CD8-positive, alpha-beta memory T cell (primary cell): ENCODE results near the gene FRK. TPM values are rescaled to one million over a fixed set of nuclear protein-coding genes. Genes with fewer than 3 reads are reported as not detected.
"Not testable (repeated sequence)": the region's sequence is repeated elsewhere in the genome, so short reads cannot be mapped to it uniquely, and the experiment has no call there.

Experiments used
- CTCF ChIA-PET: fragments of 350-600 bp; sonication (Branson Sonifier 250); formaldehyde crosslinking; loops from one replicate; lab custom pipeline; 2021; ENCODE audit warnings: antibody characterized with exemption; lab: Charles Lee
- POLR2A ChIA-PET: fragments of 350-600 bp; sonication (Branson Sonifier 250); formaldehyde crosslinking; loops from one replicate; lab custom pipeline; 2021; ENCODE audit warnings: antibody characterized with exemption; lab: Charles Lee
- DNase-seq, 5 donors: peaks; one replicate each; pipeline versions ENCODE4 v3.0.0 to v3.0.0-alpha.2; 2020 to 2022; ENCODE audit warnings: mixed read lengths in 1 of 5
- H3K27ac ChIP-seq: one replicate; pipeline ENCODE4 v1.7.0; 2013; ENCODE audit warnings: low read depth, mild to moderate bottlenecking, low read length, moderate library complexity
- H3K27me3 ChIP-seq: 2 replicates; pipeline ENCODE4 v1.7.0; 2013; ENCODE audit warnings: low read length, mild to moderate bottlenecking; ENCODE audit not compliant: insufficient read depth, poor library complexity, severe bottlenecking
- H3K36me3 ChIP-seq: 2 replicates; pipeline ENCODE4 v1.7.0; 2013; ENCODE audit warnings: mild to moderate bottlenecking, low read length, moderate library complexity; ENCODE audit not compliant: insufficient read depth
- H3K4me1 ChIP-seq: 2 replicates; pipeline ENCODE4 v1.7.0; 2013; ENCODE audit warnings: mild to moderate bottlenecking, low read length, moderate library complexity; ENCODE audit not compliant: insufficient read depth
- H3K4me3 ChIP-seq: 2 replicates; pipeline ENCODE4 v1.7.0; 2013; ENCODE audit warnings: mild to moderate bottlenecking, low read length
- H3K9me3 ChIP-seq: 2 replicates; pipeline ENCODE4 v1.7.0; 2013; ENCODE audit warnings: mild to moderate bottlenecking, low read length
- H3K27ac Mint-ChIP-seq, 8 donors: one replicate each; pipeline ENCODE4 v1.8.0; 2020 to 2021; ENCODE audit warnings: mixed read lengths in 8 of 8, mild to moderate bottlenecking in 6 of 8, inconsistent platforms in 3 of 8, moderate library complexity in 3 of 8
- H3K27me3 Mint-ChIP-seq, 2 donors: one replicate each; pipeline ENCODE4 v1.8.0; 2020 to 2021; ENCODE audit warnings: mixed read lengths in 2 of 2, mild to moderate bottlenecking in 1 of 2, moderate library complexity in 1 of 2
- H3K36me3 Mint-ChIP-seq, 3 donors: one replicate each; pipeline ENCODE4 v1.8.0; 2020 to 2021; ENCODE audit warnings: mixed read lengths in 3 of 3, inconsistent platforms in 1 of 3, mild to moderate bottlenecking in 1 of 3
- H3K4me1 Mint-ChIP-seq, 3 donors: one replicate each; pipeline ENCODE4 v1.8.0; 2020 to 2021; ENCODE audit warnings: mixed read lengths in 3 of 3, inconsistent platforms in 1 of 3, mild to moderate bottlenecking in 1 of 3
- H3K4me3 Mint-ChIP-seq, 7 donors: one replicate each; pipeline ENCODE4 v1.8.0; 2020 to 2021; ENCODE audit warnings: mixed read lengths in 7 of 7, mild to moderate bottlenecking in 6 of 7, moderate library complexity in 4 of 7, inconsistent platforms in 2 of 7
- H3K9me3 Mint-ChIP-seq, 5 donors: one replicate each; pipeline ENCODE4 v1.8.0; 2020 to 2022; ENCODE audit warnings: mixed read lengths in 5 of 5, mild to moderate bottlenecking in 3 of 5, moderate library complexity in 2 of 5, inconsistent platforms in 1 of 5
- polyA plus RNA-seq: library from polyadenylated mRNA; unstranded; fragments of 300-500 nt; fragmentation: Illumina TruSeq; gene quantifications from one replicate; pipeline ENCODE4 v1.2.3, GENCODE V29; 2021
- total RNA-seq, 2 experiments: library from RNA; stranded (reverse); gene quantifications; one replicate each; pipeline ENCODE4 v1.2.3, GENCODE V29; 2021

Gene FRK
- total and polyA plus RNA-seq, 3 experiments from 2014 or later: 0.04 to 0.07 TPM; not detected in 1

DNA sequence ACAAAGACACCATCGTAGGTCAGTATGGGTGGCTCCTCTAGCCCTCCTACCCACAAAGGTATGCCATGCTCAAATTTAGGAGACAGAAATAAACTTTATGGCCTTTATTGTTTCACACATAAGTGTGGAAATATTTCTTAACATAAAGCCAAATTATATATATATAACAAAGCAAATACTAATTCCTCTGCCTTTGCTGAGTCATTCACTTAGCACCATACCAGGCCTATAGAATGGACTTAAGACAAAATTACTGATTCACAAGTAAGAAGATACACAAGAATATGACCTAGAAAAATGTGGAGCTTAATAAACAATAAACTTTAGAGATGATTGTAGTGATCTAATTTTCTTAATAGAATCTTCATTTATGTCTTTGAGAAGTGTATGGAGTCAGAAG is 5.2 kb downstream of the FRK start:
- Mint-ChIP-seq H3K36me3 (no peaks in the 10 kb centered on the region), H3K4me3 (no peak overlapping the region), H3K9me3 (no peaks in the 10 kb centered on the region), H3K27ac (no peak overlapping the region), H3K4me1 (no peaks in the 10 kb centered on the region), H3K27me3 (peaks cover 3 to 14% of the 10 kb centered on the region in 2 donors)
- no peak for DNase-seq
- H3K27me3 ChIP-seq: no peaks in the 10 kb centered on the region
- H3K9me3 ChIP-seq: no peaks in the 10 kb centered on the region
- H3K4me3 ChIP-seq: no peak overlapping the region
- POLR2A ChIA-PET: no interaction called here
- CTCF ChIA-PET: no interaction called here
- no peak overlapping the region for H3K27ac ChIP-seq
- H3K4me1 ChIP-seq: no peaks in the 10 kb centered on the region
- H3K36me3 ChIP-seq: no peaks in the 10 kb centered on the region

DNA sequence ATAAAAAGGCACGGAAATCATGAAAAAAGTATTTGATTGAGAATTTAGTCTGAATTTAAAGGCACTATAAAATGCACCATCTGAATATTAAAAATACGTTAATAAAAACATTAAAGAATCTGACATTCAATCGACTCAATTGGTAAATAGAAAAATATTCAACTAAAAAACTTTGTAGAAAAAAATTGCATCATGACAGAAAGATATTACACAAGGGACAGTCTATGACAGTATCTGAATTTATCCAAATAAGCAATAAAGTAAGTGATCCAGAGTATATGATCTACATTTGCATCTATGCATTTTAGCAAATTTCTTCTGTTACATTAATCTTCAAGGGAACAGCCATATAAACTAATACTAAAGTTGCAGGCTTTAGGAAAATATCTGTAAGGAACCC is 9.4 kb downstream of the FRK start:
- Histone ChIP-seq H3K36me3 (no peaks in the 10 kb centered on the region), H3K27me3 (no peaks in the 10 kb centered on the region), H3K4me3 (no peak overlapping the region), H3K27ac (no peak overlapping the region), H3K9me3 (no peaks in the 10 kb centered on the region), H3K4me1 (no peaks in the 10 kb centered on the region)
- ChIA-PET CTCF (no interaction called here), POLR2A (no interaction called here)
- H3K36me3 Mint-ChIP-seq: no peaks in the 10 kb centered on the region
- DNase-seq: no peak
- H3K27ac Mint-ChIP-seq: no peak overlapping the region
- H3K4me1 Mint-ChIP-seq: no peaks in the 10 kb centered on the region
- H3K27me3 Mint-ChIP-seq: peaks cover 2 to 14% of the 10 kb centered on the region in 2 donors
- no peak overlapping the region for H3K4me3 Mint-ChIP-seq
- H3K9me3 Mint-ChIP-seq: peaks cover 0 to under 1% (median 0%) of the 10 kb centered on the region in 5 donors

DNA sequence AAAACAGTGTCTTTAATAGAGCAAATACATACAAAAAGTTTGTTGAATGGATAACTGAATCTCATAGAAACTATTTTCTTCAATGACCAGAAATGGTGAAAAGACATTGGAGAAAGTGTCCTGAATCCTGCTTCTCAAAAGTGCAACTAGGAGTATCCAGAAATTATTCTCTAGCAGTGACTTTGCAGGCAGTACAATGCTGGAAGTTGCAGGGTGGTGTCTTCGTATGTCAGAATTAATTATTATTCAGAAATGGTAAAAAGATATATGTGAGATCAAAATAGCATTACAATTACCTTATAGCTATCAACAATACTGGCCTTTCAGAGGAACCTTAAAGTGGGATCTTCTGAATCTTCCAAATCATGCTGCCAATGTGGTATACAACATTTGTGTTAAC is 10.0 kb downstream of the FRK start:
- Mint-ChIP-seq H3K36me3 (no peaks in the 10 kb centered on the region), H3K9me3 (peaks cover 0 to 4% (median 1%) of the 10 kb centered on the region in 5 donors), H3K27ac (no peak overlapping the region), H3K27me3 (peaks cover 2 to 14% of the 10 kb centered on the region in 2 donors), H3K4me3 (no peak overlapping the region), H3K4me1 (no peaks in the 10 kb centered on the region)
- H3K36me3 ChIP-seq: no peaks in the 10 kb centered on the region
- CTCF ChIA-PET: no interaction called here
- no peak overlapping the region for H3K27ac ChIP-seq
- H3K27me3 ChIP-seq: no peaks in the 10 kb centered on the region
- no peak for DNase-seq
- H3K4me1 ChIP-seq: no peaks in the 10 kb centered on the region
- H3K4me3 ChIP-seq: no peak overlapping the region
- H3K9me3 ChIP-seq: no peaks in the 10 kb centered on the region
- POLR2A ChIA-PET: no interaction called here

DNA sequence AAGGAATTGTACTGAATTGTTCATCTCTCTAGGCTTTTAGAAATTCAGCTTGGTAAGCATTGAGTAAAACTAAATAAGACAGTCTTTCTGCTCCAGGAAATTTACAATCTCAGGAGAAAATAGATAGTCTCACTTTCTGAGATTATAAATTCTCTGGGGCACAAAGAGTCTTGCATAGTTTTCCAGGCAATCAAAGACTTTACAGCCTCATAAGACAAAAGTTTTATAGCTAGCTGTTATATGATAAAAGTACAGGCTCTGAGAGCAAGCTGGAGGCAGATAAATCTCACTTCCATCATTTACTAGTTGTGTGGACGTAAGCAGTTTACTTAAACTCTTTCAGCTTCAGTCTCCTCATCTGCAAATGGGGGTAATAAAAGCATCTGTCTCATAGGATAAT is 11.4 kb downstream of the FRK start:
- peaks cover 2 to 14% of the 10 kb centered on the region in 2 donors for H3K27me3 Mint-ChIP-seq
- H3K4me1 Mint-ChIP-seq: no peaks in the 10 kb centered on the region
- no peak overlapping the region for H3K27ac Mint-ChIP-seq
- Histone ChIP-seq H3K27me3 (no peaks in the 10 kb centered on the region), H3K27ac (no peak overlapping the region), H3K36me3 (no peaks in the 10 kb centered on the region), H3K4me3 (no peak overlapping the region), H3K4me1 (no peaks in the 10 kb centered on the region), H3K9me3 (no peaks in the 10 kb centered on the region)
- no peaks in the 10 kb centered on the region for H3K36me3 Mint-ChIP-seq
- peaks cover 0 to 7% (median 1%) of the 10 kb centered on the region in 5 donors for H3K9me3 Mint-ChIP-seq
- ChIA-PET POLR2A (no interaction called here), CTCF (no interaction called here)
- no peak for DNase-seq
- no peak overlapping the region for H3K4me3 Mint-ChIP-seq

DNA sequence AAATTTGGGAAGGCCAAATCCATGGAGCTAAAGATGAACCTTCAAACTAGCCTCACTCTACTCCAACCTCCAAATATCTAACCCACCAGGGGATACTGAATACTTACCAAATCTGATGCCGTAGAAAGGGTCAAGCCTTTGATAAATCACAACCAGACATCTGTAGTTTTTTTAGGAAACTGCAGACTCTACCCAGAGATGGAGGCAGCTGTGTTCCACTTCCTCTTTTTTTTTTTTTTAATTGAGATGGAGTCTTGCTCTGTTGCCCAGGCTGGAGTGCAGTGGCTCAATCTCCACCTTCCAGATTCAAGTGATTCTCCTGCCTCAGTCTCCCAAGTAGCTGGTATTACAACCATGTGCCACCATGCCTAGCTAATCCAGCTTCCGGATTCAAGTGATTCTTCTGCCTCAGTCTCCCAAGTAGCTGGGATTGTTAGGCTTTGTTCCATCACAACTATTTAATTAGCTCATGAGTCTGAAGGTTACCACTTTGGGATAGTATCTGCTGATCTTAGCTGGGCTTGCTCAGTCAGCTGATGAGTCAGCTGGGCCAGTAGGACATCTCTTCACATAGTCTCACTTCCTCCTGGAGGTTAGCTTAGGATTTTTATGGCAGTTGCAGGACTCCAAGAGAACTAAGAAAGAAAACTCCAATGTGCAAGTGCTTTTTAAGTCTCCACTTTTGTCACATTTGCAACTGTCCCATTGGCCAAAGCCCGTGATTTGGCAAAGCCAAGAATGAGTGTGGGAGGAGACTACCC is 13.3 kb downstream of the FRK start:
- H3K27ac ChIP-seq: no peak overlapping the region
- H3K4me1 ChIP-seq: no peaks in the 10 kb centered on the region
- H3K36me3 Mint-ChIP-seq: no peaks in the 10 kb centered on the region
- no peak overlapping the region for H3K27ac Mint-ChIP-seq
- H3K4me1 Mint-ChIP-seq: no peaks in the 10 kb centered on the region
- CTCF ChIA-PET: no interaction called here
- no peaks in the 10 kb centered on the region for H3K36me3 ChIP-seq
- H3K27me3 Mint-ChIP-seq: peaks cover 3 to 29% of the 10 kb centered on the region in 2 donors
- no peaks in the 10 kb centered on the region for H3K27me3 ChIP-seq
- peaks cover 0 to 12% (median 1%) of the 10 kb centered on the region in 5 donors for H3K9me3 Mint-ChIP-seq
- no peaks in the 10 kb centered on the region for H3K9me3 ChIP-seq
- no peak overlapping the region for H3K4me3 Mint-ChIP-seq
- no peak overlapping the region for H3K4me3 ChIP-seq
- POLR2A ChIA-PET: no interaction called here
- no peak for DNase-seq

DNA sequence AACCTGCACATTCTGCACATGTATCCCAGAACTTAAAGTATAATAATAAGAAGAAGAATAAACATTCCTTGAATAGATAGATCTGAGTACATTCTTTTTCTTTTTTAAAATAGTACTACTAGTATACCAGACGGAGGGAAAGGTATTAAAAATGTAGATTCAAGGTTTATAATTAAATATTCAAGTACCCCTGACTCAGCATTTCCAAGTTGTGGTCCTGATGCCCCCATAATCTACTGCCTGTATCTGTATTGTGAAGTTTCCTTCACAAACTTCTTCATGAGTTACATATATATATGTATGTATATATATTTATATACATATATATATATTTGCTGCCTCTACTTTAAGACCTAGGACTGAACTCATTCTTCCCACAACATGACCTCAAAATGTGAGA is 14.0 kb downstream of the FRK start:
- DNase-seq: no peak
- peaks cover 0 to 12% (median 1%) of the 10 kb centered on the region in 5 donors for H3K9me3 Mint-ChIP-seq
- ChIA-PET CTCF (no interaction called here), POLR2A (no interaction called here)
- Histone ChIP-seq H3K36me3 (no peaks in the 10 kb centered on the region), H3K27me3 (no peaks in the 10 kb centered on the region), H3K9me3 (no peaks in the 10 kb centered on the region), H3K4me3 (no peak overlapping the region), H3K27ac (no peak overlapping the region), H3K4me1 (no peaks in the 10 kb centered on the region)
- no peaks in the 10 kb centered on the region for H3K36me3 Mint-ChIP-seq
- no peak overlapping the region for H3K4me3 Mint-ChIP-seq
- no peaks in the 10 kb centered on the region for H3K4me1 Mint-ChIP-seq
- peaks cover 3 to 29% of the 10 kb centered on the region in 2 donors for H3K27me3 Mint-ChIP-seq
- H3K27ac Mint-ChIP-seq: no peak overlapping the region

DNA sequence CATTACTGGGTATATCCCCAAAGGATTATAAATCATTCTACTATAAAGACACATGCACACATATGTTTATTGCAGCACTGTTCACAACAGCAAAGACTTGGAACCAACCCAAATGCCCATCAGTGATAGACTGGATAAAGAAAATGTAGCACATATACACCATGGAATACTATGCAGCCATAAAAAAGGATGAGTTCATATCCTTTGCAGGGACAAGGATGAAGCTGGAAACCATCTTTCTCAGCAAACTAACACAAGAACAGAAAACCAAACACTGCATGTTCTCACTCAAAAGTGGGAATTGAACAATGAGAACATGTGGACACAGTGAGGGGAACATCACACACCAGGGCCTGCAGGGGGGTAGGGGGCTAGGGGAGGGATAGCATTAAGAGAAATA is 14.4 kb downstream of the FRK start:
- H3K36me3 ChIP-seq, H3K9me3 ChIP-seq, H3K27me3 ChIP-seq, H3K27ac Mint-ChIP-seq, POLR2A ChIA-PET, H3K4me3 Mint-ChIP-seq, H3K36me3 Mint-ChIP-seq, H3K27ac ChIP-seq, CTCF ChIA-PET, H3K4me3 ChIP-seq, H3K4me1 ChIP-seq, H3K4me1 Mint-ChIP-seq, DNase-seq: not testable (repeated sequence)
- H3K9me3 Mint-ChIP-seq: peaks cover 0 to 12% (median 1%) of the 10 kb centered on the region in 5 donors
- peaks cover 3 to 32% of the 10 kb centered on the region in 2 donors for H3K27me3 Mint-ChIP-seq

DNA sequence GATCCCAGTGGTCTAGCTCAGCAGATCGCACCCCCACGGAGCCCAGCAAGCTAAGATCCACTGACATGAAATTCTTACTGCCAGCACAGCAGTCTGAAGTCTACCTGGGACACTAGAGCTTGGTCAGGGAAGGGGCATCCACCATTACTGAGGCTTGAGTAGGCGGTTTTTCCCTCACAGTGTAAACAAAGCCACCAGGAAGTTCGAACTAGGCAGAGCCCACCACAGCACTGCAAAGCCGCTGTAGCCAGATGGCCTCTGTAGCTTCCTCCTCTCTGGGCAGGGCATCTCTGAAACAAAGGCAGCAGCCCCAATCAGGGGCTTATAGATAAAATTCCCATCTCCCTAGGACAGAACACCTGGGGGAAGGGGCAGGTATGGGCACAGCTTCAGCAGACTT is 18.8 kb downstream of the FRK start:
- Histone ChIP-seq H3K4me1 (no peaks in the 10 kb centered on the region), H3K36me3 (no peaks in the 10 kb centered on the region), H3K27ac (no peak overlapping the region), H3K27me3 (no peaks in the 10 kb centered on the region), H3K9me3 (no peaks in the 10 kb centered on the region), H3K4me3 (no peak overlapping the region)
- Mint-ChIP-seq H3K9me3 (peaks cover 0 to 12% (median 1%) of the 10 kb centered on the region in 5 donors), H3K36me3 (no peaks in the 10 kb centered on the region), H3K27me3 (peaks cover 4 to 22% of the 10 kb centered on the region in 2 donors), H3K4me3 (no peak overlapping the region), H3K4me1 (no peaks in the 10 kb centered on the region), H3K27ac (no peak overlapping the region)
- ChIA-PET CTCF (no interaction called here), POLR2A (no interaction called here)
- DNase-seq: no peak
